Thoracic aorta (tissue), 2 donors: Measurements from ENCODE around the gene S100A1. TPM values are rescaled to one million over a fixed set of nuclear protein-coding genes. Genes with fewer than 3 reads are reported as not detected.

Source experiments
- ATAC-seq: fragments of 150-250 bp; one replicate; pipeline ENCODE4 v1.8.0; 2017; ENCODE audit warnings: low read depth; ENCODE audit not compliant: insufficient number of reproducible peaks, low FRiP score
- DNase-seq: peaks from one replicate; pipeline ENCODE4 v3.0.0-alpha.2; 2020; ENCODE audit warnings: low spot score
- H3K27ac ChIP-seq, 2 donors: fragments of 200-600 bp; sonication (generic); 1 replicate in 1 of 2; 2 replicates in 1 of 2; pipeline ENCODE4 v1.5.1; 2016; ENCODE audit warnings: mild to moderate bottlenecking in 2 of 2, moderate library complexity in 2 of 2
- H3K27me3 ChIP-seq: fragments of 200-600 bp; sonication (generic); replicated peaks from 2 replicates; pipeline ENCODE4 v1.6.0; 2016; ENCODE audit warnings: mild to moderate bottlenecking; ENCODE audit not compliant: insufficient read depth
- H3K36me3 ChIP-seq: fragments of 200-600 bp; sonication (generic); one replicate; pipeline ENCODE4 v1.5.1; 2016
- H3K4me1 ChIP-seq, 2 donors: fragments of 200-600 bp; sonication (generic); 1 replicate in 1 of 2; 2 replicates in 1 of 2; pipeline versions ENCODE4 v1.5.1 to v1.6.0; 2016; ENCODE audit warnings: low read depth in 2 of 2, mild to moderate bottlenecking in 1 of 2; ENCODE audit not compliant: control insufficient read depth in 1 of 2
- H3K4me3 ChIP-seq: fragments of 200-600 bp; sonication (generic); 2 replicates; pipeline ENCODE4 v1.5.1; 2016; ENCODE audit warnings: mild to moderate bottlenecking
- H3K9me3 ChIP-seq: fragments of 200-600 bp; sonication (generic); 2 replicates; pipeline ENCODE4 v1.5.1; 2016
- CTCF ChIP-seq: fragments of 200-600 bp; sonication (generic); IDR thresholded peaks from one replicate; pipeline ENCODE4 v1.5.1; 2019; ENCODE audit warnings: antibody characterized with exemption
- total RNA-seq, 2 donors: library from RNA; depleted of rRNA; stranded (reverse); fragments of >200 nt; gene quantifications; one replicate each; pipeline versions ENCODE4 v1.1.0 to v1.2.3, GENCODE V29; 2016

The S100A1 gene
- total RNA-seq, 2 donors from 2014 or later: not detected

GRCh38 chr1:153597206-153597605 lies 31.0 kb upstream of the S100A1 start:
- DNase-seq: no peak

GRCh38 chr1:153598309-153599172 lies 29.7 kb upstream of the S100A1 start:
- no peak for DNase-seq
- Histone ChIP-seq H3K4me3 (no peak overlapping the region), H3K9me3 (no peaks in the 10 kb centered on the region), H3K4me1 (no peaks in the 10 kb centered on the region), H3K36me3 (no peaks in the 10 kb centered on the region), H3K27me3 (no peaks in the 10 kb centered on the region), H3K27ac (no peak overlapping the region)
- TF ChIP-seq CTCF: no peak
- no peak for ATAC-seq

More at GRCh38 chr1:153597206-153597605, 31.0 kb upstream of the S100A1 start:
- no peaks in the 10 kb centered on the region for H3K36me3 ChIP-seq
- H3K4me1 ChIP-seq: no peaks in the 10 kb centered on the region
- H3K27me3 ChIP-seq: no peaks in the 10 kb centered on the region
- no peak for ATAC-seq
- TF ChIP-seq CTCF: no peak
- H3K27ac ChIP-seq: no peak overlapping the region
- no peak overlapping the region for H3K4me3 ChIP-seq
- no peaks in the 10 kb centered on the region for H3K9me3 ChIP-seq

GRCh38 chr1:153599847-153600246 lies 28.4 kb upstream of the S100A1 start:
- no peaks in the 10 kb centered on the region for H3K4me1 ChIP-seq
- no peak overlapping the region for H3K4me3 ChIP-seq
- ATAC-seq (no peak), DNase-seq (no peak)
- no peak overlapping the region for H3K27ac ChIP-seq
- H3K9me3 ChIP-seq: no peaks in the 10 kb centered on the region
- no peak for TF ChIP-seq CTCF
- no peaks in the 10 kb centered on the region for H3K27me3 ChIP-seq
- H3K36me3 ChIP-seq: no peaks in the 10 kb centered on the region

- ATAC-seq (no peak), DNase-seq (no peak)
- no peaks in the 10 kb centered on the region for H3K9me3 ChIP-seq
- H3K27me3 ChIP-seq: no peaks in the 10 kb centered on the region
- TF ChIP-seq CTCF: no peak
- no peak overlapping the region for H3K4me3 ChIP-seq
- H3K27ac ChIP-seq: no peak overlapping the region
- H3K36me3 ChIP-seq: peaks cover 17% of the 10 kb centered on the region
- H3K4me1 ChIP-seq: peaks cover 0 to 6% of the 10 kb centered on the region in 2 donors
Measured at GRCh38 chr1:153602749-153603148, 25.5 kb upstream of the S100A1 start.

- ATAC-seq (no peak), DNase-seq (no peak)
- Histone ChIP-seq H3K4me3 (no peak overlapping the region), H3K27me3 (no peaks in the 10 kb centered on the region), H3K9me3 (no peaks in the 10 kb centered on the region), H3K4me1 (peaks cover 20 to 38% of the 10 kb centered on the region in 2 donors), H3K27ac (no peak overlapping the region), H3K36me3 (peaks cover 18% of the 10 kb centered on the region)
- TF ChIP-seq CTCF: no peak
Measured at GRCh38 chr1:153606194-153606593, 22.0 kb upstream of the S100A1 start.
